HCT116 (cell line): ENCODE data around the gene CCDC57. TPM values are rescaled to one million over a fixed set of nuclear protein-coding genes. Genes with fewer than 3 reads are reported as not detected.

ENCODE experiments used
- ATAC-seq: fragments of 200-7000 bp; cut with Tn5 transposase; 2 replicates; pipeline ENCODE4 v1.9.1; 2020; ENCODE audit warnings: mild to moderate bottlenecking, moderate library complexity
- BruUV-seq: library from RNA; stranded (reverse); fragments of 400-500 nt; replicated peaks from 2 replicates; lab custom pipeline; 2021; lab: Mats Ljungman, UMichigan
- CTCF ChIA-PET: fragments of 300-600 bp; sonication (Branson Sonifier 250); formaldehyde crosslinking; loops from one replicate; lab custom pipeline; 2021; ENCODE audit warnings: antibody characterized with exemption; lab: Charles Lee
- POLR2A ChIA-PET: fragments of 300-600, 350-600 bp; sonication (Branson Sonifier 250); formaldehyde crosslinking; loops from one replicate; lab custom pipeline; 2021; ENCODE audit warnings: antibody characterized with exemption; lab: Charles Lee
- RAD21 ChIA-PET, 2 experiments: fragments of 300-600 bp; sonication (Branson Sonifier 250); formaldehyde crosslinking; loops; one replicate each; lab custom pipeline; 2023; ENCODE audit warnings: low total read pairs in 2 of 2; ENCODE audit not compliant: uncharacterized antibody in 2 of 2, unreplicated experiment in 2 of 2, low non-redundant PET in 1 of 2; lab: Charles Lee
- DNase-seq: peaks from one replicate; pipeline ENCODE4 v3.0.0-alpha.2; 2010; ENCODE audit warnings: low read depth, low spot score
- H2AFZ ChIP-seq: fragments of 200-600 bp; shearing (Covaris generic), sonication (generic); 2 replicates; pipeline ENCODE4 v1.6.1; 2017; ENCODE audit warnings: low read depth, mixed run types, mixed read lengths, antibody characterized with exemption, low read length; ENCODE audit not compliant: poor library complexity, severe bottlenecking
- H3K27ac ChIP-seq: 2 replicates; pipeline ENCODE4 v1.5.1; 2012; ENCODE audit warnings: low read depth, low read length
- H3K27me3 ChIP-seq: fragments of 200-600 bp; sonication (generic); 2 replicates; pipeline ENCODE4 v1.6.1; 2016; ENCODE audit warnings: mixed run types, low read length, mixed read lengths; ENCODE audit not compliant: insufficient read depth
- H3K36me3 ChIP-seq, 2 experiments: fragments of 200-500 bp in 1 of 2; fragments of 200-600 bp in 1 of 2; sonication (Bioruptor generic) in 1 of 2; sonication (generic) in 1 of 2; 2 replicates each; pipeline versions ENCODE4 v1.5.1 to v1.6.1; 2014 to 2016; ENCODE audit warnings: low read length in 2 of 2, inconsistent platforms in 1 of 2, mixed read lengths in 1 of 2, mixed run types in 1 of 2; ENCODE audit not compliant: insufficient read depth in 2 of 2, control insufficient read depth in 1 of 2
- H3K4me1 ChIP-seq, 2 experiments: fragments of 200-600 bp in 1 of 2; sonication (generic) in 1 of 2; 2 replicates each; pipeline versions ENCODE4 v1.5.1 to v1.6.1; 2012 to 2017; ENCODE audit warnings: low read length in 2 of 2, inconsistent platforms in 1 of 2, mild to moderate bottlenecking in 1 of 2, mixed read lengths in 1 of 2, mixed run types in 1 of 2, moderate library complexity in 1 of 2; ENCODE audit not compliant: insufficient read depth in 2 of 2, control insufficient read depth in 1 of 2
- H3K4me2 ChIP-seq: fragments of 200-600 bp; sonication (generic); 2 replicates; pipeline ENCODE4 v1.6.1; 2017; ENCODE audit warnings: mixed run types, low read length, mixed read lengths
- H3K4me3 ChIP-seq, 2 experiments: fragments of 200-600 bp in 1 of 2; sonication (generic) in 1 of 2; replicated peaks in 1 of 2; 2 replicates each; pipeline ENCODE4 v1.5.1; 2011 to 2016; ENCODE audit warnings: low read length in 2 of 2, control low read depth in 1 of 2, low read depth in 1 of 2, mild to moderate bottlenecking in 1 of 2, mixed read lengths in 1 of 2, mixed run types in 1 of 2
- H3K79me2 ChIP-seq: fragments of 200-600 bp; sonication (generic); 2 replicates; pipeline ENCODE4 v1.6.1; 2017; ENCODE audit warnings: mild to moderate bottlenecking, mixed run types, low read length, moderate library complexity, mixed read lengths; ENCODE audit not compliant: insufficient read depth
- H3K9ac ChIP-seq: fragments of 200-600 bp; sonication (generic); 2 replicates; pipeline ENCODE4 v1.6.1; 2016; ENCODE audit warnings: low read length, mixed read lengths
- H3K9me2 ChIP-seq: fragments of 200-600 bp; sonication (generic), shearing (Covaris generic); 2 replicates; pipeline ENCODE4 v1.6.1; 2017; ENCODE audit warnings: mixed run types, mild to moderate bottlenecking, moderate library complexity; ENCODE audit not compliant: insufficient read depth
- H3K9me3 ChIP-seq, 2 experiments: fragments of 200-500 bp in 1 of 2; fragments of 200-600 bp in 1 of 2; sonication (Bioruptor generic) in 1 of 2; sonication (generic) in 1 of 2; 2 replicates each; pipeline ENCODE4 v1.6.1; 2014 to 2017; ENCODE audit warnings: low read length in 2 of 2, mixed read lengths in 2 of 2, inconsistent platforms in 1 of 2, low read depth in 1 of 2, mild to moderate bottlenecking in 1 of 2, mixed run types in 1 of 2, moderate library complexity in 1 of 2; ENCODE audit not compliant: control insufficient read depth in 1 of 2, insufficient read depth in 1 of 2
- H4K20me1 ChIP-seq: fragments of 200-600 bp; sonication (generic), shearing (Covaris generic); 2 replicates; pipeline ENCODE4 v1.6.1; 2017; ENCODE audit warnings: mixed run types, mild to moderate bottlenecking, moderate library complexity; ENCODE audit not compliant: insufficient read depth
- CBX3 ChIP-seq: IDR thresholded peaks from 2 replicates; pipeline ENCODE4 v1.6.1; 2012; ENCODE audit warnings: low read depth
- EGR1 ChIP-seq: IDR thresholded peaks from 2 replicates; pipeline ENCODE4 v1.6.1; 2012; ENCODE audit warnings: low read depth
- ELF1 ChIP-seq: IDR thresholded peaks from 2 replicates; pipeline ENCODE4 v1.6.1; 2012; ENCODE audit warnings: low read depth, borderline replicate concordance
- EZH2 ChIP-seq: fragments of 200-600 bp; sonication (generic); IDR thresholded peaks from 2 replicates; pipeline ENCODE4 v1.6.1; 2017; ENCODE audit warnings: antibody characterized with exemption, mixed run types
- EZH2phosphoT487 ChIP-seq: fragments of 200-600 bp; IDR thresholded peaks from 2 replicates; pipeline ENCODE4 v1.6.1; 2018; ENCODE audit warnings: antibody characterized with exemption, borderline replicate concordance
- POLR2A ChIP-seq: IDR thresholded peaks from 2 replicates; pipeline ENCODE4 v1.7.0; 2011; ENCODE audit warnings: borderline replicate concordance; ENCODE audit not compliant: insufficient read depth, insufficient read length; ENCODE audit errors: extremely low read depth
- POLR2AphosphoS5 ChIP-seq: IDR thresholded peaks from 2 replicates; pipeline ENCODE4 v1.6.1; 2011; ENCODE audit warnings: mild to moderate bottlenecking, low read depth, low read length, moderate library complexity
- RAD21 ChIP-seq: IDR thresholded peaks from 2 replicates; pipeline ENCODE4 v1.6.1; 2012; ENCODE audit warnings: low read depth, mild to moderate bottlenecking
- SIN3A ChIP-seq: IDR thresholded peaks from 2 replicates; pipeline ENCODE4 v1.6.1; 2012; ENCODE audit warnings: low read depth
- SP1 ChIP-seq: IDR thresholded peaks from 2 replicates; pipeline ENCODE4 v1.6.1; 2012; ENCODE audit warnings: low read depth
- TCF7L2 ChIP-seq: IDR thresholded peaks from 2 replicates; pipeline ENCODE4 v1.7.0; 2011; ENCODE audit warnings: borderline replicate concordance, inconsistent platforms; ENCODE audit not compliant: insufficient read depth, insufficient read length; ENCODE audit errors: extremely low read depth
- ZFX ChIP-seq: fragments of 450-650 bp; IDR thresholded peaks from 2 replicates; pipeline ENCODE4 v1.6.1; 2017
- ZNF274 ChIP-seq: fragments of 200-500 bp; sonication (Bioruptor generic); IDR thresholded peaks from 2 replicates; pipeline ENCODE4 v1.6.1; 2014; ENCODE audit warnings: mild to moderate bottlenecking, low read depth, low read length, inconsistent platforms
- intact Hi-C: fragments of 100-400 bp; cut with micrococcal nuclease; formaldehyde crosslinking; loops from 2 replicates; pipeline ENCODE4 v1.10.0; 2022
- total RNA-seq: library from RNA; stranded (reverse); gene quantifications from one replicate; pipeline ENCODE4 v1.2.1, GENCODE V29; 2021; ENCODE audit not compliant: unreplicated experiment
- TF ChIP-seq, protein P1 (sequence below): IDR thresholded peaks from 2 replicates; pipeline ENCODE4 v1.6.1; 2012
- TF ChIP-seq, protein P2 (sequence below): IDR thresholded peaks from 2 replicates; pipeline ENCODE4 v1.6.1; 2011; ENCODE audit warnings: mild to moderate bottlenecking, low read length, moderate library complexity; ENCODE audit not compliant: insufficient replicate concordance; ENCODE audit errors: extremely low read depth
- TF ChIP-seq, protein P3 (sequence below): IDR thresholded peaks from 2 replicates; pipeline ENCODE4 v1.6.1; 2012; ENCODE audit warnings: low read depth
- TF ChIP-seq, protein P4 (sequence below), 3 experiments: fragments of 200-600 bp in 1 of 3; sonication (generic) in 1 of 3; IDR thresholded peaks in 2 of 3; conservative IDR thresholded peaks in 1 of 3; 2 replicates each; pipeline ENCODE4 v1.5.1; 2012 to 2017; ENCODE audit warnings: low read depth in 2 of 3, low read length in 2 of 3, antibody characterized with exemption in 1 of 3, borderline replicate concordance in 1 of 3, control low read depth in 1 of 3, mild to moderate bottlenecking in 1 of 3, mixed read lengths in 1 of 3, mixed run types in 1 of 3, moderate library complexity in 1 of 3; ENCODE audit not compliant: insufficient read depth in 1 of 3

The CCDC57 gene
- total RNA-seq, 1 experiment from 2014 or later: 143 TPM

DNA sequence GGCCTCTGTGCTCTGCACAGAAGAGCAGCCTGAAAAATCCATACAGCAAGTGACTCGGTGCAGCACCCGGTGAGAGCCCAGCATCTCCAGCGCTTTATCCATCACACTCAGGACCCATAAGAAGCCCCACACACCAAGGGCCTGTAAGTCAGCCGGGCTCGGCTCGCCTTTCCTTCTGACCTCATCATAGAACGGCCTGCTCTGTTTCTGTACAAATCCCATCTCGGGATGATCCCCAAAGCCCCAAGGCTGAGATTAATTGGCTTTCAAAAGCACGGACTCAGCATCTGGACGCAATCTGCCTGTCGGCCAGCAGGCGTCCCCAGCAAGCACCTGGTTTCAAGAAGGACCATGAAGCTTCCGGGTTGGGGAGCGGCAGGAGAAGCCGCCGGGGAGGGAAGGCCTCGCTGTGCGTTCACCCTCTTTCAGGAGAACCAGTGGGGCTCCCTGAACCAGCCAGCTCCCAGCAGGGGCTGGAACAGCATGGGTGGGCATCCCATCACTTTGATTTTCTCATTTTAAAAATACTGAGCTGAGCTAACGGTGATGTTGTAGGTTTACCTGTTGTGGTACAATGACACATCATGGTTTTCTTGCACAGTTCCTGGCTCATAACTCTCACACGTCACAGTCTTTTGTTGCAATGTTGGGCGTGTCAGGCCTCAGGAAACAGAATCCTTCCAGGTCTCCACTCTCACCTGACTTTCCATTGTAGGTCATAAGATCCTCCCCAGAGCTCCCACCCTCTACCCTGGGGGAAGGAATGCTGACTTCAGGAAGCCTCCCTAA, 6.7 kb downstream of the CCDC57 start:
- Histone ChIP-seq H3K36me3 (peaks cover 0 to 5% of the 10 kb centered on the region in 2 experiments; a peak in 3 of 4 replicates), H3K27ac (peak overlapping the region; percentile 75), H3K27me3 (no peaks in the 10 kb centered on the region), H3K4me3 (peak overlapping the region; percentile 19 to 47), H3K4me2 (peak overlapping the region; percentile 76), H3K9me3 (no peaks in the 10 kb centered on the region), H3K79me2 (peaks cover 22% of the 10 kb centered on the region), H4K20me1 (no peaks in the 10 kb centered on the region), H3K4me1 (peaks cover 35 to 53% of the 10 kb centered on the region in 2 experiments), H3K9me2 (no peaks in the 10 kb centered on the region), H3K9ac (peak overlapping the region; percentile 60), H2AFZ (no peak overlapping the region)
- BruUV-seq: TSS peak; percentile 14
- POLR2A ChIA-PET: interaction anchor here (0.7 to 2.3 kb wide), 6 partner anchors 9 to 78 kb away, joined by 3 to 21 read pairs (median 4); partner anchors contain the start of gene SLC16A3
- RAD21 ChIA-PET: interaction anchor here (1.4 to 1.7 kb wide), 2 partner anchors 23 to 24 kb away, joined by 5 to 6 read pairs; partner anchors contain the start of gene SLC16A3 (in 1 of the 2)
- intact Hi-C loops: loop anchor here (1.0 kb wide), 1 partner anchor 24 kb away; no protein-coding TSS in a partner anchor
- ATAC-seq: peak; percentile 77
- peak; percentile 93 for DNase-seq
- CTCF ChIA-PET: interaction anchor here (0.8 to 1.8 kb wide), 12 partner anchors 10 to 184 kb away, joined by 3 to 10 read pairs (median 4); partner anchors contain the start of genes CENPX, DCXR, FASN and SLC16A3
- TF ChIP-seq CBX3 (no peak; the same call in 1 of the 2 replicates), ZNF274 (no peak), ELF1 (no peak; the same call in 1 of the 2 replicates), POLR2AphosphoS5 (peak; percentile 89), RAD21 (peak; percentile 87), SIN3A (peak; percentile 71; the same call in 1 of the 2 replicates), SP1 (peak; percentile 69; the same call in 1 of the 2 replicates), ZFX (peak; percentile 59; the same call in 1 of the 2 replicates), EGR1 (no peak), POLR2A (peak; percentile 80), EZH2phosphoT487 (no peak), EZH2 (no peak), TCF7L2 (peak; percentile 50)
- TF ChIP-seq, protein P1, sequence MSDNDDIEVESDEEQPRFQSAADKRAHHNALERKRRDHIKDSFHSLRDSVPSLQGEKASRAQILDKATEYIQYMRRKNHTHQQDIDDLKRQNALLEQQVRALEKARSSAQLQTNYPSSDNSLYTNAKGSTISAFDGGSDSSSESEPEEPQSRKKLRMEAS: peak; percentile 80
- TF ChIP-seq, protein P2, sequence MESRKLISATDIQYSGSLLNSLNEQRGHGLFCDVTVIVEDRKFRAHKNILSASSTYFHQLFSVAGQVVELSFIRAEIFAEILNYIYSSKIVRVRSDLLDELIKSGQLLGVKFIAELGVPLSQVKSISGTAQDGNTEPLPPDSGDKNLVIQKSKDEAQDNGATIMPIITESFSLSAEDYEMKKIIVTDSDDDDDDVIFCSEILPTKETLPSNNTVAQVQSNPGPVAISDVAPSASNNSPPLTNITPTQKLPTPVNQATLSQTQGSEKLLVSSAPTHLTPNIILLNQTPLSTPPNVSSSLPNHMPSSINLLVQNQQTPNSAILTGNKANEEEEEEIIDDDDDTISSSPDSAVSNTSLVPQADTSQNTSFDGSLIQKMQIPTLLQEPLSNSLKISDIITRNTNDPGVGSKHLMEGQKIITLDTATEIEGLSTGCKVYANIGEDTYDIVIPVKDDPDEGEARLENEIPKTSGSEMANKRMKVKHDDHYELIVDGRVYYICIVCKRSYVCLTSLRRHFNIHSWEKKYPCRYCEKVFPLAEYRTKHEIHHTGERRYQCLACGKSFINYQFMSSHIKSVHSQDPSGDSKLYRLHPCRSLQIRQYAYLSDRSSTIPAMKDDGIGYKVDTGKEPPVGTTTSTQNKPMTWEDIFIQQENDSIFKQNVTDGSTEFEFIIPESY: peak; percentile 34
- TF ChIP-seq, protein P3, sequence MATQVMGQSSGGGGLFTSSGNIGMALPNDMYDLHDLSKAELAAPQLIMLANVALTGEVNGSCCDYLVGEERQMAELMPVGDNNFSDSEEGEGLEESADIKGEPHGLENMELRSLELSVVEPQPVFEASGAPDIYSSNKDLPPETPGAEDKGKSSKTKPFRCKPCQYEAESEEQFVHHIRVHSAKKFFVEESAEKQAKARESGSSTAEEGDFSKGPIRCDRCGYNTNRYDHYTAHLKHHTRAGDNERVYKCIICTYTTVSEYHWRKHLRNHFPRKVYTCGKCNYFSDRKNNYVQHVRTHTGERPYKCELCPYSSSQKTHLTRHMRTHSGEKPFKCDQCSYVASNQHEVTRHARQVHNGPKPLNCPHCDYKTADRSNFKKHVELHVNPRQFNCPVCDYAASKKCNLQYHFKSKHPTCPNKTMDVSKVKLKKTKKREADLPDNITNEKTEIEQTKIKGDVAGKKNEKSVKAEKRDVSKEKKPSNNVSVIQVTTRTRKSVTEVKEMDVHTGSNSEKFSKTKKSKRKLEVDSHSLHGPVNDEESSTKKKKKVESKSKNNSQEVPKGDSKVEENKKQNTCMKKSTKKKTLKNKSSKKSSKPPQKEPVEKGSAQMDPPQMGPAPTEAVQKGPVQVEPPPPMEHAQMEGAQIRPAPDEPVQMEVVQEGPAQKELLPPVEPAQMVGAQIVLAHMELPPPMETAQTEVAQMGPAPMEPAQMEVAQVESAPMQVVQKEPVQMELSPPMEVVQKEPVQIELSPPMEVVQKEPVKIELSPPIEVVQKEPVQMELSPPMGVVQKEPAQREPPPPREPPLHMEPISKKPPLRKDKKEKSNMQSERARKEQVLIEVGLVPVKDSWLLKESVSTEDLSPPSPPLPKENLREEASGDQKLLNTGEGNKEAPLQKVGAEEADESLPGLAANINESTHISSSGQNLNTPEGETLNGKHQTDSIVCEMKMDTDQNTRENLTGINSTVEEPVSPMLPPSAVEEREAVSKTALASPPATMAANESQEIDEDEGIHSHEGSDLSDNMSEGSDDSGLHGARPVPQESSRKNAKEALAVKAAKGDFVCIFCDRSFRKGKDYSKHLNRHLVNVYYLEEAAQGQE: no peak
- TF ChIP-seq, protein P4, sequence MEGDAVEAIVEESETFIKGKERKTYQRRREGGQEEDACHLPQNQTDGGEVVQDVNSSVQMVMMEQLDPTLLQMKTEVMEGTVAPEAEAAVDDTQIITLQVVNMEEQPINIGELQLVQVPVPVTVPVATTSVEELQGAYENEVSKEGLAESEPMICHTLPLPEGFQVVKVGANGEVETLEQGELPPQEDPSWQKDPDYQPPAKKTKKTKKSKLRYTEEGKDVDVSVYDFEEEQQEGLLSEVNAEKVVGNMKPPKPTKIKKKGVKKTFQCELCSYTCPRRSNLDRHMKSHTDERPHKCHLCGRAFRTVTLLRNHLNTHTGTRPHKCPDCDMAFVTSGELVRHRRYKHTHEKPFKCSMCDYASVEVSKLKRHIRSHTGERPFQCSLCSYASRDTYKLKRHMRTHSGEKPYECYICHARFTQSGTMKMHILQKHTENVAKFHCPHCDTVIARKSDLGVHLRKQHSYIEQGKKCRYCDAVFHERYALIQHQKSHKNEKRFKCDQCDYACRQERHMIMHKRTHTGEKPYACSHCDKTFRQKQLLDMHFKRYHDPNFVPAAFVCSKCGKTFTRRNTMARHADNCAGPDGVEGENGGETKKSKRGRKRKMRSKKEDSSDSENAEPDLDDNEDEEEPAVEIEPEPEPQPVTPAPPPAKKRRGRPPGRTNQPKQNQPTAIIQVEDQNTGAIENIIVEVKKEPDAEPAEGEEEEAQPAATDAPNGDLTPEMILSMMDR (IDR thresholded peaks at IDR 0.05 in 2 of 3, conservative IDR thresholded peaks at IDR 0.05 in 1 of 3; ENCODE audit: borderline replicate concordance in 1 of 3, insufficient read depth in 1 of 3, low read depth in 2 of 3, low read length in 2 of 3): peak in 2 of 3 experiments; percentile 98; a peak in 5 of 6 replicates
